ENCODE data around the gene COL5A1. TPM values are rescaled to one million over a fixed set of nuclear protein-coding genes. Genes with fewer than 3 reads are reported as not detected.
"Not testable (repeated sequence)": the region's sequence is repeated elsewhere in the genome, so short reads cannot be mapped to it uniquely, and the experiment has no call there.

The COL5A1 gene
- total and polyA plus RNA-seq, 2 donors from 2014 or later = 2.4 to 23.8 TPM

DNA sequence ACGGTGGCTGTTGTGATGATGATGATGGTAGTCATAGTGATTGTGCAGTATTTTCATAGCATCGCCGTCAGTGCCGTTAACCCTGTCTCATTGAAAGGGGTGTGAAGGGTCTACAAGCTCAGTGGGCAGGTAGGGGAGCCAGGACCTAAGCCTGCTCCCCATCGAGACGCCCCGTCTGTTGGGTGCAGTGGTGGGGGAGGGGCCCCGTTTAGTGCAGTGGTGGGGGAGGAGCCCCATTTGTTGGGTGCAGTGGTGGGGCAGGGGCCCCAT is 68.6 kb downstream of the COL5A1 start:
- Histone ChIP-seq H3K27me3 (ENCODE audit: control insufficient read depth, insufficient read depth, low read length) (no peaks in the 10 kb centered on the region), H3K4me3 (ENCODE audit: low read length in 3 of 3) (no peak overlapping the region), H3K36me3 (ENCODE audit: control insufficient read depth in 2 of 3, insufficient read depth in 3 of 3, low read length in 3 of 3) (no peaks in the 10 kb centered on the region), H3K9ac (ENCODE audit: low read length in 3 of 3) (no peak overlapping the region), H3K27ac (ENCODE audit: low read depth in 2 of 2, low read length in 2 of 2) (no peak overlapping the region), H3K4me1 (ENCODE audit: control insufficient read depth in 2 of 3, insufficient read depth in 2 of 3, low read depth in 1 of 3, low read length in 3 of 3) (peaks cover 0 to 4% (median 0%) of the 10 kb centered on the region in 3 donors), H3K9me3 (ENCODE audit: control insufficient read depth in 2 of 3, insufficient read depth in 1 of 3, low read length in 3 of 3) (no peaks in the 10 kb centered on the region)
- intact Hi-C loops (cut with DNase I) = no loop called here
- no peak for FAIRE-seq
- TF ChIP-seq CTCF (IDR thresholded peaks at IDR 0.05; ENCODE audit: borderline replicate concordance, extremely low read depth, insufficient read depth) = no peak
- peak in 1 of 5 donors; percentile 57 for DNase-seq

DNA sequence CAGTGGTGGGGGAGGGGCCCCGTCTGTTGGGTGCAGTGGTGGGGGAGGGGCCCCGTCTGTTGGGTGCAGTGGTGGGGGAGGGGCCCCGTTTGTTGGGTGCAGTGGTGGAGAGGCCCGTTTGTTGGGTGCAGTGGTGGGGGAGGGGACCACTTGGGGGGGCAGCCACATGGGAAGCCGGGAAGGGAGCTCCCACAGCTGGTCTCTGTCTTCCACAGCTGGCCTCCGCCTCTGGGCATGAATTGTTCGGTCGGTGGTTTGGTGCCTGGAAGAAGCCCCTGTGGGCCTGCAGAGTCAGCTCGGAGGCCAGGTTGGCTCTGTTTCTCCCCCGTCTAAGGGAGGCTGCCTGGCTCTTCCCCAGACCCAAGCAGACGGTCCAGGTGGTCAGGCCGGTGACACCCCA is 69.3 kb downstream of the COL5A1 start:
- Histone ChIP-seq H3K27ac (ENCODE audit: low read depth in 2 of 2, low read length in 2 of 2) (no peak overlapping the region), H3K36me3 (ENCODE audit: control insufficient read depth in 2 of 3, insufficient read depth in 3 of 3, low read length in 3 of 3) (no peaks in the 10 kb centered on the region), H3K27me3 (ENCODE audit: control insufficient read depth, insufficient read depth, low read length) (no peaks in the 10 kb centered on the region), H3K4me1 (ENCODE audit: control insufficient read depth in 2 of 3, insufficient read depth in 2 of 3, low read depth in 1 of 3, low read length in 3 of 3) (peaks cover 0 to 4% (median 0%) of the 10 kb centered on the region in 3 donors), H3K9me3 (ENCODE audit: control insufficient read depth in 2 of 3, insufficient read depth in 1 of 3, low read length in 3 of 3) (no peaks in the 10 kb centered on the region), H3K4me3 (ENCODE audit: low read length in 3 of 3) (no peak overlapping the region), H3K9ac (ENCODE audit: low read length in 3 of 3) (no peak overlapping the region)
- FAIRE-seq (no peak), DNase-seq (no peak)
- intact Hi-C loops (cut with DNase I) = no loop called here
- no peak for TF ChIP-seq CTCF (IDR thresholded peaks at IDR 0.05; ENCODE audit: borderline replicate concordance, extremely low read depth, insufficient read depth)

- H3K9ac ChIP-seq (ENCODE audit: low read length in 3 of 3) = no peak overlapping the region
- no peak for DNase-seq
- H3K27me3 ChIP-seq (ENCODE audit: control insufficient read depth, insufficient read depth, low read length) = no peaks in the 10 kb centered on the region
- intact Hi-C loops (cut with DNase I) = no loop called here
- TF ChIP-seq CTCF (IDR thresholded peaks at IDR 0.05; ENCODE audit: borderline replicate concordance, extremely low read depth, insufficient read depth) = no peak
- no peaks in the 10 kb centered on the region for H3K4me1 ChIP-seq (ENCODE audit: control insufficient read depth in 2 of 3, insufficient read depth in 2 of 3, low read depth in 1 of 3, low read length in 3 of 3)
- H3K36me3 ChIP-seq (ENCODE audit: control insufficient read depth in 2 of 3, insufficient read depth in 3 of 3, low read length in 3 of 3) = no peaks in the 10 kb centered on the region
- no peak for FAIRE-seq
- H3K9me3 ChIP-seq (ENCODE audit: control insufficient read depth in 2 of 3, insufficient read depth in 1 of 3, low read length in 3 of 3) = no peaks in the 10 kb centered on the region
- H3K27ac ChIP-seq (ENCODE audit: low read depth in 2 of 2, low read length in 2 of 2) = no peak overlapping the region
- H3K4me3 ChIP-seq (ENCODE audit: low read length in 3 of 3) = no peak overlapping the region
These were observed 70.6 kb downstream of the COL5A1 start for GRCh38 chr9:134712243-134712642.

GRCh38 chr9:134712926-134713325 is 71.3 kb downstream of the COL5A1 start:
- Histone ChIP-seq H3K27ac (ENCODE audit: low read depth in 2 of 2, low read length in 2 of 2) (no peak overlapping the region), H3K9ac (ENCODE audit: low read length in 3 of 3) (no peak overlapping the region), H3K4me3 (ENCODE audit: low read length in 3 of 3) (no peak overlapping the region), H3K4me1 (ENCODE audit: control insufficient read depth in 2 of 3, insufficient read depth in 2 of 3, low read depth in 1 of 3, low read length in 3 of 3) (no peaks in the 10 kb centered on the region), H3K9me3 (ENCODE audit: control insufficient read depth in 2 of 3, insufficient read depth in 1 of 3, low read length in 3 of 3) (no peaks in the 10 kb centered on the region), H3K36me3 (ENCODE audit: control insufficient read depth in 2 of 3, insufficient read depth in 3 of 3, low read length in 3 of 3) (no peaks in the 10 kb centered on the region), H3K27me3 (ENCODE audit: control insufficient read depth, insufficient read depth, low read length) (no peaks in the 10 kb centered on the region)
- DNase-seq (no peak), FAIRE-seq (no peak)
- no peak for TF ChIP-seq CTCF (IDR thresholded peaks at IDR 0.05; ENCODE audit: borderline replicate concordance, extremely low read depth, insufficient read depth)
- intact Hi-C loops (cut with DNase I) = no loop called here

- H3K4me3 ChIP-seq (ENCODE audit: low read length in 3 of 3); intact Hi-C loops (cut with DNase I); H3K27me3 ChIP-seq (ENCODE audit: control insufficient read depth, insufficient read depth, low read length); H3K9ac ChIP-seq (ENCODE audit: low read length in 3 of 3); DNase-seq; H3K27ac ChIP-seq (ENCODE audit: low read depth in 2 of 2, low read length in 2 of 2); H3K4me1 ChIP-seq (ENCODE audit: control insufficient read depth in 2 of 3, insufficient read depth in 2 of 3, low read depth in 1 of 3, low read length in 3 of 3); H3K36me3 ChIP-seq (ENCODE audit: control insufficient read depth in 2 of 3, insufficient read depth in 3 of 3, low read length in 3 of 3); FAIRE-seq; H3K9me3 ChIP-seq (ENCODE audit: control insufficient read depth in 2 of 3, insufficient read depth in 1 of 3, low read length in 3 of 3): not testable (repeated sequence)
These were observed 73.9 kb downstream of the COL5A1 start for GRCh38 chr9:134715536-134715935.
